K562 (cell line): ENCODE measurements around the gene ZSWIM8. TPM values are rescaled to one million over a fixed set of nuclear protein-coding genes. Genes with fewer than 3 reads are reported as not detected.

Experiments
- CBX3 ChIP-seq, 2 experiments: IDR thresholded peaks; 1 replicate in 1 of 2; 2 replicates in 1 of 2; pipeline ENCODE4 v1.6.1; 2012; ENCODE audit warnings: inconsistent platforms in 2 of 2, low read length in 2 of 2, borderline replicate concordance in 1 of 2, control low read depth in 1 of 2
- CCNT2 ChIP-seq: IDR thresholded peaks from 2 replicates; pipeline ENCODE4 v1.6.1; 2011; ENCODE audit warnings: borderline replicate concordance, low read depth, mild to moderate bottlenecking, moderate library complexity, mixed read lengths, low read length; ENCODE audit not compliant: insufficient read length; ENCODE audit errors: extremely low read depth
- DACH1 ChIP-seq: fragments of 450-650 bp; IDR thresholded peaks from 2 replicates; pipeline ENCODE4 v1.6.1; 2018; ENCODE audit not compliant: partially characterized antibody
- GTF2F1 ChIP-seq: IDR thresholded peaks from 2 replicates; pipeline ENCODE4 v1.6.1; 2011; ENCODE audit warnings: low read depth, low read length, improper control_type of control experiment
- HDAC3 ChIP-seq: fragments of 450-650 bp; IDR thresholded peaks from 2 replicates; pipeline ENCODE4 v1.6.1; 2018; ENCODE audit warnings: borderline replicate concordance, mild to moderate bottlenecking, moderate library complexity; ENCODE audit not compliant: partially characterized antibody
- NFRKB ChIP-seq: fragments of 450-650 bp; IDR thresholded peaks from 2 replicates; pipeline ENCODE4 v1.6.1; 2016; ENCODE audit warnings: low read depth
- POLR2A ChIP-seq: fragments of 450-650 bp; conservative IDR thresholded peaks from 2 replicates; pipeline ENCODE4 v1.6.1; 2016
- POU5F1 ChIP-seq: fragments of 150-350 bp; IDR thresholded peaks from 2 replicates; pipeline ENCODE4 v1.6.1; 2014; ENCODE audit warnings: borderline replicate concordance, low read length, low read depth, mild to moderate bottlenecking; ENCODE audit not compliant: partially characterized antibody
- RBBP5 ChIP-seq: fragments of 200-600 bp; sonication (generic); IDR thresholded peaks from 2 replicates; pipeline ENCODE4 v1.6.1; 2012; ENCODE audit warnings: borderline replicate concordance, mild to moderate bottlenecking, low read length, control low read depth, inconsistent platforms; ENCODE audit not compliant: insufficient read depth, poor library complexity, severe bottlenecking
- SUPT5H ChIP-seq: fragments of 450-650 bp; IDR thresholded peaks from 2 replicates; pipeline ENCODE4 v1.6.1; 2016
- ZEB2 ChIP-seq: fragments of 450-650 bp; IDR thresholded peaks from 2 replicates; pipeline ENCODE4 v1.6.1; 2016
- ZKSCAN8 ChIP-seq: fragments of 200-800 bp; sonication (Bioruptor generic); IDR thresholded peaks from 2 replicates; pipeline ENCODE4 v1.6.1; 2016; ENCODE audit warnings: missing genetic modification characterization, missing compliant biosample characterization
- polyA plus RNA-seq, 8 experiments: library from polyadenylated mRNA; depleted of rRNA in 4 of 8; stranded (reverse) in 5 of 8; unstranded in 3 of 8; fragments of >200 nt; fragmentation: Nextera tagmentation in 2 of 8; fragmentation: Illumina TruSeq in 1 of 8; extraction: Ambion mirVana in 2 of 8; extraction: Trizol in 1 of 8; gene quantifications; 2 replicates each; pipeline versions ENCODE4 v1.2.1 to v1.2.3, GENCODE V29; 2011 to 2014; ENCODE audit warnings: inconsistent platforms in 1 of 8, missing spikeins in 1 of 8
- total RNA-seq, 7 experiments: library from RNA; depleted of rRNA in 6 of 7; stranded (reverse); fragments of >200 nt in 6 of 7; fragmentation: Illumina TruSeq in 2 of 7; extraction: Trizol in 2 of 7; gene quantifications; 2 replicates each; pipeline versions ENCODE4 v1.2.1 to v1.2.3, GENCODE V29; 2011 to 2021; ENCODE audit warnings: low replicate concordance in 1 of 7
- TF ChIP-seq, protein P1 (sequence below): fragments of 450-650 bp; IDR thresholded peaks from 2 replicates; pipeline ENCODE4 v1.6.1; 2017; ENCODE audit warnings: antibody characterized with exemption, mild to moderate bottlenecking
- TF ChIP-seq, protein P2 (sequence below), 2 experiments: IDR thresholded peaks in 1 of 2; conservative IDR thresholded peaks in 1 of 2; 2 replicates each; pipeline ENCODE4 v1.6.1; 2016; ENCODE audit warnings: low read depth in 2 of 2, mild to moderate bottlenecking in 1 of 2, missing compliant biosample characterization in 1 of 2, missing genetic modification characterization in 1 of 2, moderate library complexity in 1 of 2
- TF ChIP-seq, protein P3 (sequence below), 2 experiments: IDR thresholded peaks; 2 replicates each; pipeline ENCODE4 v1.6.1; 2011; ENCODE audit warnings: borderline replicate concordance in 1 of 2, control low read depth in 1 of 2, low read depth in 1 of 2, low read length in 1 of 2, mild to moderate bottlenecking in 1 of 2, mixed read lengths in 1 of 2, moderate library complexity in 1 of 2; ENCODE audit not compliant: insufficient read depth in 1 of 2, insufficient read length in 1 of 2, poor library complexity in 1 of 2, severe bottlenecking in 1 of 2; ENCODE audit errors: extremely low read depth in 1 of 2

Gene ZSWIM8
- total and polyA plus RNA-seq, 9 of the 15 experiments (the other 6 are each of a cell fraction or from before 2014, with no cell fraction given): 5.6 to 47.8 (median 26.7) TPM

DNA sequence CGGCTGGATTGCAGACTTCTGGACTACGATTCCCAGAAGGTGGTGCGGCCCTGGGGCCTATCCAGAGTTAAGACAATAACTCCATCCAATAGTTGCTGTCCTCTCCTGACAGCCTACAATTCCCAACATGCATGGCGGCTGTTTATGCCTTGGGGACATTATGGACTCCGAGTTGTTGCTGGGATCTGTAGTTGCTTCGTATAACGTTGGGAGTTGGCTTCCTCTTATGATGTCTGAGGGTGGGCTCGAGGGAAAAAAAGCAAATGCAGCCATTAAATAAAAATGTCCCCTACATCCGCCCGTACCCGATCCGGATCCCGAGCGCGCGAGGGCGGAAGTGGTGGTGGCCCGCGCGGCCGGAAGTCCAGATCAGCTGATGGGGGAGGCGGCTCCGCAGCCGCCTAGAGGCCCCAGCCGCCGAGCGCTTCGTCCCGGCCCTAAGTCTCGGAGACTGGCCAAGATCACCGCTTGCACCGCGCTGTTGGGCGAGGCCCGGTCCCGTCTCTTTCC, at the start of gene ZSWIM8 (continued):
- TF ChIP-seq CBX3 (IDR thresholded peaks at IDR 0.05; ENCODE audit: borderline replicate concordance in 1 of 2, low read length in 2 of 2): peak in 1 of 2 experiments; percentile 6; a peak in 1 of 3 replicates
- TF ChIP-seq POU5F1: peak; percentile 79
- TF ChIP-seq DACH1: peak; percentile 100
- TF ChIP-seq, protein P1, sequence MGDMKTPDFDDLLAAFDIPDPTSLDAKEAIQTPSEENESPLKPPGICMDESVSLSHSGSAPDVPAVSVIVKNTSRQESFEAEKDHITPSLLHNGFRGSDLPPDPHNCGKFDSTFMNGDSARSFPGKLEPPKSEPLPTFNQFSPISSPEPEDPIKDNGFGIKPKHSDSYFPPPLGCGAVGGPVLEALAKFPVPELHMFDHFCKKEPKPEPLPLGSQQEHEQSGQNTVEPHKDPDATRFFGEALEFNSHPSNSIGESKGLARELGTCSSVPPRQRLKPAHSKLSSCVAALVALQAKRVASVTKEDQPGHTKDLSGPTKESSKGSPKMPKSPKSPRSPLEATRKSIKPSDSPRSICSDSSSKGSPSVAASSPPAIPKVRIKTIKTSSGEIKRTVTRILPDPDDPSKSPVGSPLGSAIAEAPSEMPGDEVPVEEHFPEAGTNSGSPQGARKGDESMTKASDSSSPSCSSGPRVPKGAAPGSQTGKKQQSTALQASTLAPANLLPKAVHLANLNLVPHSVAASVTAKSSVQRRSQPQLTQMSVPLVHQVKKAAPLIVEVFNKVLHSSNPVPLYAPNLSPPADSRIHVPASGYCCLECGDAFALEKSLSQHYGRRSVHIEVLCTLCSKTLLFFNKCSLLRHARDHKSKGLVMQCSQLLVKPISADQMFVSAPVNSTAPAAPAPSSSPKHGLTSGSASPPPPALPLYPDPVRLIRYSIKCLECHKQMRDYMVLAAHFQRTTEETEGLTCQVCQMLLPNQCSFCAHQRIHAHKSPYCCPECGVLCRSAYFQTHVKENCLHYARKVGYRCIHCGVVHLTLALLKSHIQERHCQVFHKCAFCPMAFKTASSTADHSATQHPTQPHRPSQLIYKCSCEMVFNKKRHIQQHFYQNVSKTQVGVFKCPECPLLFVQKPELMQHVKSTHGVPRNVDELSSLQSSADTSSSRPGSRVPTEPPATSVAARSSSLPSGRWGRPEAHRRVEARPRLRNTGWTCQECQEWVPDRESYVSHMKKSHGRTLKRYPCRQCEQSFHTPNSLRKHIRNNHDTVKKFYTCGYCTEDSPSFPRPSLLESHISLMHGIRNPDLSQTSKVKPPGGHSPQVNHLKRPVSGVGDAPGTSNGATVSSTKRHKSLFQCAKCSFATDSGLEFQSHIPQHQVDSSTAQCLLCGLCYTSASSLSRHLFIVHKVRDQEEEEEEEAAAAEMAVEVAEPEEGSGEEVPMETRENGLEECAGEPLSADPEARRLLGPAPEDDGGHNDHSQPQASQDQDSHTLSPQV: 0 out of 2 replicates have a peak, but pooled peaks have one; percentile 12
- no peak for TF ChIP-seq GTF2F1
- peak; percentile 42 for TF ChIP-seq CCNT2
- no peak for TF ChIP-seq HDAC3
- 0 out of 2 replicates have a peak, but pooled peaks have one; percentile 55 for TF ChIP-seq NFRKB
- TF ChIP-seq SUPT5H: peak; percentile 69
- TF ChIP-seq, protein P2, sequence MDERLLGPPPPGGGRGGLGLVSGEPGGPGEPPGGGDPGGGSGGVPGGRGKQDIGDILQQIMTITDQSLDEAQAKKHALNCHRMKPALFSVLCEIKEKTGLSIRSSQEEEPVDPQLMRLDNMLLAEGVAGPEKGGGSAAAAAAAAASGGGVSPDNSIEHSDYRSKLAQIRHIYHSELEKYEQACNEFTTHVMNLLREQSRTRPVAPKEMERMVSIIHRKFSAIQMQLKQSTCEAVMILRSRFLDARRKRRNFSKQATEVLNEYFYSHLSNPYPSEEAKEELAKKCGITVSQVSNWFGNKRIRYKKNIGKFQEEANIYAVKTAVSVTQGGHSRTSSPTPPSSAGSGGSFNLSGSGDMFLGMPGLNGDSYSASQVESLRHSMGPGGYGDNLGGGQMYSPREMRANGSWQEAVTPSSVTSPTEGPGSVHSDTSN (CRISPR knock-in tag; IDR thresholded peaks at IDR 0.05; ENCODE audit: low read depth): no peak
- TF ChIP-seq, protein P2 (tag; conservative IDR thresholded peaks at IDR 0.05; ENCODE audit: low read depth): no peak
- TF ChIP-seq, protein P3, sequence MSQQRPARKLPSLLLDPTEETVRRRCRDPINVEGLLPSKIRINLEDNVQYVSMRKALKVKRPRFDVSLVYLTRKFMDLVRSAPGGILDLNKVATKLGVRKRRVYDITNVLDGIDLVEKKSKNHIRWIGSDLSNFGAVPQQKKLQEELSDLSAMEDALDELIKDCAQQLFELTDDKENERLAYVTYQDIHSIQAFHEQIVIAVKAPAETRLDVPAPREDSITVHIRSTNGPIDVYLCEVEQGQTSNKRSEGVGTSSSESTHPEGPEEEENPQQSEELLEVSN (IDR thresholded peaks at IDR 0.05; ENCODE audit: borderline replicate concordance in 1 of 2, extremely low read depth in 1 of 2, insufficient read depth in 1 of 2, insufficient read length in 1 of 2, low read depth in 1 of 2, low read length in 1 of 2, poor library complexity in 1 of 2, severe bottlenecking in 1 of 2): peak; percentile 64 to 72
- TF ChIP-seq ZEB2: no peak
- peak; percentile 85 for TF ChIP-seq POLR2A
- TF ChIP-seq RBBP5: peak; percentile 90
- TF ChIP-seq ZKSCAN8: no peak
